Measurements from ENCODE around the gene MYO7A.
A peak's percentile ranks its signal among the peaks of the same experiment; 100 is the strongest.

The MYO7A gene

GRCh38 chr11:77127920-77128691 lies at the start of gene MYO7A:
MYO7A (plus strand) TSS chr11:77128246; CDS start chr11:77130635, 2,389 bp downstream.
- no peak for DNase-seq (ENCODE audit: low spot score)

- DNase-seq (ENCODE audit: low spot score): no peak
Measured at GRCh38 chr11:77079666-77080065, 48.4 kb upstream of the MYO7A start.

- no peak for DNase-seq (ENCODE audit: low spot score)
Measured at GRCh38 chr11:77080643-77081210, 47.3 kb upstream of the MYO7A start.

GRCh38 chr11:77081381-77081851 lies 46.6 kb upstream of the MYO7A start:
- DNase-seq (ENCODE audit: low spot score): no peak

GRCh38 chr11:77081976-77082836 lies 45.8 kb upstream of the MYO7A start:
- DNase-seq (ENCODE audit: low spot score): no peak

- DNase-seq (ENCODE audit: low spot score): no peak
Measured at GRCh38 chr11:77082838-77083565, 45.0 kb upstream of the MYO7A start.

- DNase-seq (ENCODE audit: low spot score): no peak
Measured at GRCh38 chr11:77083566-77084245, 44.3 kb upstream of the MYO7A start.

GRCh38 chr11:77084581-77085191 lies 43.4 kb upstream of the MYO7A start:
- no peak for DNase-seq (ENCODE audit: low spot score)

GRCh38 chr11:77085652-77086051 lies 42.4 kb upstream of the MYO7A start:
- DNase-seq (ENCODE audit: low spot score): no peak

- no peak for DNase-seq (ENCODE audit: low spot score)
Measured at GRCh38 chr11:77086521-77087472, 41.2 kb upstream of the MYO7A start.

- no peak for DNase-seq (ENCODE audit: low spot score)
Measured at GRCh38 chr11:77087723-77088225, 40.3 kb upstream of the MYO7A start.

- DNase-seq (ENCODE audit: low spot score): no peak
Measured at GRCh38 chr11:77088236-77089003, 39.6 kb upstream of the MYO7A start.

GRCh38 chr11:77089004-77089545 lies 39.0 kb upstream of the MYO7A start:
- no peak for DNase-seq (ENCODE audit: low spot score)

GRCh38 chr11:77090046-77090372 lies 38.0 kb upstream of the MYO7A start:
- DNase-seq (ENCODE audit: low spot score): no peak

GRCh38 chr11:77090373-77091111 lies 37.5 kb upstream of the MYO7A start:
- DNase-seq (ENCODE audit: low spot score): no peak

GRCh38 chr11:77091146-77091940 lies 36.7 kb upstream of the MYO7A start:
- DNase-seq (ENCODE audit: low spot score): peak; percentile 78

GRCh38 chr11:77092382-77092781 lies 35.7 kb upstream of the MYO7A start:
- no peak for DNase-seq (ENCODE audit: low spot score)

All from left forelimb (tissue), 1 donor.